Fibroblast of skin of right quadriceps (primary cell): Measurements from ENCODE around the gene EBI3.
"Not testable (repeated sequence)": the region's sequence is repeated elsewhere in the genome, so short reads cannot be mapped to it uniquely, and the experiment has no call there.

Source experiments
- DNase-seq: peaks from one replicate; pipeline ENCODE4 v3.0.0-alpha.2; 2013

The EBI3 gene

DNA sequence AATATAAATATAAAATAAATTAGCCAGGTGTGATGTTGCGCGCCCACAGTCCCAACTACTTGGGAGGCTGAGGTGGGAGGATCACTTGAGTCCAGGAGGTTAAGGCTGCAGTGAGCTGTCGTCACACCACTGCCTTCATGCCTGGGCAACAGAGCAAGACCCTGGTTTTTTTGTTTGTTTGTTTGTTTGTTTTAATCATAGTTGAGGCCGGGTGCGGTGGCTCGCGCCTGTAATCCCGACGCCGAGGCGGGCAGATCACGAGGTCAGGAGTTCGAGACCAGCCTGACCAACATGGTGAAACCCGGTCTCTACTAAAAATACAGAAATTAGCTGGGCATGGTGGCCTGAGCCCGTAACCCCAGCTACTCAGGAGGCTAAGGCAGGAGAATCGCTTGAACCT lies 8.2 kb downstream of the EBI3 start:
- not testable (repeated sequence) for DNase-seq

GRCh38 chr19:4238831-4239230 lies 9.5 kb downstream of the EBI3 start:
- DNase-seq, result no peak

DNA sequence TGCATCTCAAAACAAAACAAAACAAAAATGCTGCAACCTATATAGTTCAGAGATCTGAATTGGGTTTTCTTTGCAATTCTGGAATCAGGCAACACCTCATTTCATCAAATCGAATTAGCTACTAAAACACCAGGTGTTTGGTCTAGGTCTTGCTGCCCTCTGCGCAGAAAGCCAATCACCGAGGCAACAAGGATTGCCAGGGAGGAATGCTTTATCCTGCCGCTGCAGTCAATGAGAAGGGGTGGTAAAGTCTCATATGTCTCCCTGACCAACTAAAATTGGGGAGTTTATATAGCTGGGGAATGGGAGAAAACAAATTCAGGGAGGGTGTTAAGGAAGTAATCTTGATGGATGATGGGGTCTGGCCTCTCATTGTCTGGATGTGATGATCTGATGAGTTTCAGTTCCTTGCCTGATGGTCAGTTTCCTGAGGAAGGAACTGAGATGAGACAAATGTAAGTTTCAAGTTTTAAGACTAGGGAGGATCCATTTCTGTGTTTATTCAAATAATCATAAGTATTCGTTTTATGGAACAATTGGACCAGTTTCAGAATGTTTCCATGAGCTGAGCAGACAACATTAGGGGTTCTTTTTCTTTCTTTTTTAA lies 12.6 kb downstream of the EBI3 start:
- no peak for DNase-seq

DNA sequence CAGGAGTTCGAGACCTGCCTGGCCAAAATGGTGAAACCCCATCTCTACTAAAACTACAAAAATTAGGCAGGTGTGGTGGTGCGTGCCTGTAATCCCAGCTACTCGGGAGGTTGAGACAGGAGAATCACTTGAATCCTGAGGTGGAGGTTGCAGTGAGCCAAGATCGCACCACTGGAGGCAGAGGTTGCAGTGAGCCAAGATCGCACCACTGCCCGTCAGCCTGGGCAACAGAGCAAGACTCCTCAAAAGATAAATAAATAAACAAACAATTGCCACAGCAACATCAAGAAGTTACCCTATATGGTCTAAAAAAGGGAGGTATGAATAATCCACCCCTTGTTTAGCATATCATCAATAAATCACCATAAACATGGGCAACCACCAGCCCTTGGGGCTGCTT lies 16.6 kb downstream of the EBI3 start:
- not testable (repeated sequence) for DNase-seq

DNA sequence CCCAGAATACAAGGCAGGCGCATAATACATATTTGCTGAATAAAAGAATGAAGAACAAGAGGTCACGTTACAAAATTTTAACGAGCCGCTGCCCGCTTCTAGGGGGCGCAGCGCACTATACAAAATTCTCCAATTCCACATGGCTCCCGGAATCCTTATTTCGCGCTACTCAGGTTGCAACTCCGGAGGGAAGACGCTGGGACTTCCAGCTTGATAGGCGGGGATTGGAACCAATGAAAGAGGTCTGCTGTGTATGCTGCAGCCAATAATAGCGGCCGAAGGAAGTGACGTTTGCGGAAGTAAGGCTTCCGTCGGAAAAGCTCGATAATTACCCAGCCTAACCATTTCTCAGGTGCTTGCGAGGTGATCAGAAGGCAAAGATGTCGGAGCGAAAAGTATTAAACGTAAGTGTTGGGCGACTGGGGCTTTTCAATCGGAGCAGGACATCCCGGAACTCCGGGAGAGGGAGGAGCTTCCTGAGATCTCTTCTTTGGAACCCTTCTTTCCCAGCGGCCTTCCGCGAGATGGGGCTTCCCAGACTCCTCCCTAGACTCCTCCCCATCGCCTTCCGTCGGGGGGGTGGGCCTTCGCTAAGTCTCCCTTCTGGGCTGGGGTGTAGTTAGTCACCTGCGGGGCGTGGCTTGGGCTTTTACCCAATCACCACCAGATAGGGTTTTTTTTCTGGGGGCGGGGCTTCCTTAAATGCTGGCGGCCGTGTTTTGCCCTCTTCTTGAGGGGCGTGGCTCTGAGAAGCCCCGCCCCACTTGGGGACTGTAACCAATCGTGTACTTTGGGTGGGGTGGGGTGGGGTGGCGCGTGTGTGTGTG lies 17.7 kb downstream of the EBI3 start, which contains the start of gene YJU2:
Gene YJU2 (plus strand): TSS at position 314 of the 827 bp plus-strand sequence. CDS start 67 bp downstream, at position 381.
- DNase-seq, result peak; percentile 99

- no peak for DNase-seq
Measured at GRCh38 chr19:4256563-4256962, 27.2 kb downstream of the EBI3 start.

- DNase-seq, result no peak
Measured at GRCh38 chr19:4257025-4257424, 27.7 kb downstream of the EBI3 start.

DNA sequence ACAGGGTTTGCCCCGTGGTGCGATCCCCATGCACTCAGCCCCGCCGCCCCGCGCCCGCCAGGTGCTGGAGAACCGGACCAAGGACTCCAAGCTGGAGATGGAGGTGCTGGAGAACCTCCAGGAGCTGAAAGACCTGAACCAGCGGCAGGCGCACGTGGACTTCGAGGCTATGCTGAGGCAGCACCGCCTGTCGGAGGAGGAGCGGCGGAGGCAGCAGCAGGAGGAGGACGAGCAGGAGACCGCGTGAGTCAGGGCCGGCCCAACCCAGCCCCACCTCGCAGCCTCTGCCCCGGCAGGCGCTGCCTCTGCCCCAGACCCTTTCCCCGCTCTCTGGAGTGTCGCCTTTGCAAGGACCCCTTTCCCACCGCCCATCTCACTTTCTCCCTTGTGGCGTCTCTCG lies 28.9 kb downstream of the EBI3 start:
- no peak for DNase-seq

DNA sequence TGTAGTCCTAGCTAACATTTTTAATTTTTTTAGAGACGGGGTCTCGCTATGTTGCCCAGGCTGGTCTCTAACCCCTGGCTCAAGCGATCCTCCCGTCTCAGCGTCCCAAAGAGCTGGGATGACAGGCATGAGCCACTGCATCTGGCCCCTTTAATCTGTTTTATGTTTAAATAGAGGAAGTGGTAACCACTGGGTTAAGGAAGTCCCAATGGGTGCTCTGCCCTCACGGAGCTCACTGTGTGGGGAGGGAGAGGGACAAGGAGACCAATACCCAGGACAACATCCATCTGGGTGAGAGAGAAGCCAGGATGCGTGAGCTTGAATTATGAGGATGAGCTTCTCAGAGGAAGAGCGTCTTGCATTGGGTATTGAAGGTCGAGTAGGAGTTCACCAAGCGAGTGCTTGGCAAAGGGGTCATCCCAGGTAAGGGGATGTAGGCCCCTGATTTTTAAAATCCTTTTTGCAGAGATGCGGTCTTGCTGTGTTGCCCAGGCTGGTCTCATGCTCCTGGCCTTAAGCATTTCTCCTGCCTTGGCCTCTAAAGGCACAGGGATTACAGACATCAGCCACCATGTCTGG lies 31.4 kb downstream of the EBI3 start:
- DNase-seq, result no peak

DNA sequence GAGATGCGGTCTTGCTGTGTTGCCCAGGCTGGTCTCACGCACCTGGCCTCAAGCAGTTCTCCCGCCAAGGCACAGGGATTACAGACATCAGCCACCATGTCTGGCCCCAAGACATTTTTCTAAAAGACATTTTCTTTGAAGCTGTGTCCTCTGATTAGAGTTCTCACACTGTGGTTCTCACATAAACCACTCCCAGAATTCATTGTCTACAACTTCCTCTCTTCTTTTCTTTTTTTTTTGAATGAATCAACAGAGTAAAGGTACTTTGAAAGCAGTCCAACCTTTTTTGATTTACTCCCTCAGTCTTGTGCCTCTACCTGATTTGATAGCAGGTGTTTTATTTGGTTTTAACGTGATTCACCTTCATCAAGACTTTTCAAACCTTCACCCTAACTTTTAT lies 35.5 kb downstream of the EBI3 start:
- DNase-seq, result no peak

- no peak for DNase-seq
Measured at GRCh38 chr19:4266253-4267000, 37.1 kb downstream of the EBI3 start.

DNA sequence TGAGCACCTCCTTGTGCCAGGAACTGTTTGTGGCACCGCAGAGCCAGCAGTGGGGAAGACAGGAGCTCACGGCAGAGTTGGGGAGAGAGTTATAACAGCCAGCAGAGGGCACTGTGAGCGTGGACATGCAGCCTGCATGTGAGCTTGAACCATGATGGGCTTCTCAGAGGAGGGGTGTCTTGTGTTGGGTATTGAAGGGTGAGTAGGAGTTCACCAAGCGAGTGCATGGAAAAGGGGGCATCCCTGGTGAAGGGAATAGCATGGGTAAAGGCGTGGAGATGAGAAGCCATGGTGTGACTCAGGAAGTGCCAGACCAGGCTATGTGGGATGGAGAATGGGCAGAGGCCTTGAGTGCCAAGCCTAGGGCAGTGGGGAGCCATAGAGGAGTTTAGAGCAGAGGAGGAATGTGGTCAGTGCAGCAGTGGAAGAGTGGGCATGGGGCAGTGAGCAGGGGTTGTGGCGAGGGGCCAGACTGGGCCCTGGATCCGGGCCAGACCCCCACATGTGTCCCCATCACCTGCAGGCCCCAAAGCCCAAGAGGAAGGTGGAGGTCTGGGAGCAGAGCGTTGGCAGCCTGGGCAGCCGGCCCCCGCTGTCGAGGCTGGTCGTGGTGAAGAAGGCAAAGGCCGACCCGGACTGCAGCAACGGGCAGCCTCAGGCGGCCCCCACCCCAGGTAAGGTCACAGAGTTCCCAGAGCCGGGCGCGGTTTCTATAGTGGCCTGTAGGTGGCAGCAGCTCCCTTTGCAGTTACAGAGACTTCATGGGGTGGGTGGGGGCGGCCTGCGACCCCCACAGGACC lies 38.0 kb downstream of the EBI3 start:
- peak; percentile 35 for DNase-seq

DNA sequence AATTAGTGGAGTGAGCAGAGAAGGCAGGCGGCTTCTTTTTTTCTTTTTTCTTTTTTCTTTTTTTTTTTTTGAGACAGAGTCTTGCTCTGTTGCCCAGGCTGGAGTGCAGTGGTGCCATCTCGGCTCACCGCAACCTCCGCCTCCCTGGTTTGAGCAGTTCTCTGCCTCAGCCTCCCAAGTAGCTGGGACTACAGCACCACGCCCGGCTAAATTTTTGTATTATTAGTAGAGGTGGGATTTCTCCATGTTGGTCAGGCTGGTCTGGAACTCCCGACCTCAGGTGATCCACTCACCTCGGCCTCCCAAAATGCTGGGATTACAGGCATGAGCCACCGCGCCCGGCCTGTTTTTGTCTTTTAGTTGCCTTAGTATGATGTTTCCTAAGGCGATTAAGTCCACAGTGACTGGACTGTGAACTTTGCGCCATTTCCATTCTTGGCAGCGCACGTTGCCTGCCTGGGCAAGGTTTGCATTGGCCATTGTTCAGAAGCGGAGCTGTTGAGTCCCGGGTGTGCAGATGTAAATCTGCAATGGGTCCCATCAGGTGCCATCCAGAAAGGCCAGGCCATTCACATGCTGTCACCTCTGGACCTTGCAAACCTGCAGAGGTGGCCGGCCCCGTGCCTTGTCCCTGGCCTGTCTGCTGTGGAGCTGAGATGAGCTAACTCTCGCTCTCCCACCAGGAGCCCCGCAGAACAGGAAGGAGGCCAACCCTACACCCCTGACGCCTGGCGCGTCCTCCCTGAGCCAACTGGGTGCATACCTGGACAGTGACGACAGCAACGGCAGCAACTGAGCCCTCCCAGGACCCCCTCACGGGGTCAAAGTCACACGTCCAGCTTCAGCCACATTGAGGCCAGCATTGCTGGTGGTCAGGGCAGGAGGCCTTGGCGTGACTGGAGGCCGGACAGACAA lies 38.8 kb downstream of the EBI3 start:
- DNase-seq, result no peak

GRCh38 chr19:4268816-4269430 lies 39.6 kb downstream of the EBI3 start:
- no peak for DNase-seq

GRCh38 chr19:4272894-4273293 lies 43.6 kb downstream of the EBI3 start:
- DNase-seq, result no peak

DNA sequence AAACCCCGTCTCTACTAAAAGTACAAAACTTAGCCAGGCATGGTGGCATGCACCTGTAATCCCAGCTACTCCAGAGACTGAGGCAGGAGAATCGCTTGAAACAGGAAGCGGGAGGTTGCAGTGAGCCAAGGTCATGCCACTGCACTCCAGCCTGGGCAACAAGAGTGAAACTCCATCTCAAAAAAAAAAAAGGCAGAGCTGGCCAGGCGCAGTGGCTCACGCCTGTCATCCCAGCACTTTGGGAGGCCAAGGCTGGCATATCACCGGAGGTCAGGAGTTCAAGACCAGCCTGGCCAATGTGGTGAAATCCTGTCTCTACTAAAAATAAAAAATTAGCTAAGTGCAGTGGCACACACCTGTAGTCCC lies 45.0 kb downstream of the EBI3 start:
- not testable (repeated sequence) for DNase-seq

GRCh38 chr19:4277191-4277696 lies 47.9 kb downstream of the EBI3 start:
- DNase-seq, result no peak

GRCh38 chr19:4278010-4278409 lies 48.7 kb downstream of the EBI3 start:
- no peak for DNase-seq

- no peak for DNase-seq
Measured at GRCh38 chr19:4278419-4279266, 49.3 kb downstream of the EBI3 start, which contains the start of gene SHD. SHD (plus strand) TSS chr19:4279266; CDS start chr19:4280064, 798 bp downstream.

- no peak for DNase-seq
Measured at GRCh38 chr19:4279267-4279529, 49.9 kb downstream of the EBI3 start.
